Hematopoietic multipotent progenitor cell treated with erythropoietin and hydrocortisone succinate and interleukin-3 and kit ligand, for 4 days (in vitro differentiated cells): ENCODE results near the gene KDELR3.

ENCODE experiments used
- DNase-seq: peaks from one replicate; pipeline ENCODE4 v3.0.0-alpha.2; 2015

The KDELR3 gene

GRCh38 chr22:38523479-38523878 lies 55.6 kb downstream of the KDELR3 start:
- DNase-seq, result no peak

DNA sequence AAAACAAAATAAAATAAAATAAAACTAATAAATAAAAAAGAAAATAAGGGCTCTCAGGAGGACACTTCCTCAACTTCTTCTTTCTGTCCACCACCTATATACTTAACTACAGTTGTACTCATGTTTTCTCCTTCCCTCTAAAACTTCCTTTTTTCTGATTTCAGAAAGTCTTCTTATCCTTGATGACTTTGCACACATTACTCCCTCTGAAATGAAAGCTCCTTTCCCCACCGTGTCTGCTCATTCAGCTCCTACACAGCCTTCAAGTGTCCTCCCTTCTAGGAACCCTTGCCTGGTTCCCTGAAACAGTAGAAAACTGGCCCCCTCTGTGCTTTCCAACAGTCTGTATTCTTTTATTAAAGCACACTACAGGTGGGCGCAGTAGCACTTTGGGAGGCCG lies 56.5 kb downstream of the KDELR3 start:
- DNase-seq, result peak; percentile 24

GRCh38 chr22:38531251-38531938 lies 63.5 kb downstream of the KDELR3 start:
- DNase-seq, result peak; percentile 68
